Fibroblast of skin of abdomen (primary cell): ENCODE results near the gene RNF123. TPM values are rescaled to one million over a fixed set of nuclear protein-coding genes. Genes with fewer than 3 reads are reported as not detected.

Experiments
- DNase-seq: peaks from one replicate; pipeline ENCODE4 v3.0.0-alpha.2; 2013
- polyA plus RNA-seq, 2 experiments: library from polyadenylated mRNA; unstranded; fragments of 120-200 nt; gene quantifications; one replicate each; pipeline ENCODE4 v1.2.1, GENCODE V29; 2013; ENCODE audit not compliant: insufficient read length in 2 of 2

Gene RNF123
- 28.0 TPM for polyA plus RNA-seq (2013, experiment 1 of 2; ENCODE audit: insufficient read length)
- 29.0 TPM for polyA plus RNA-seq (2013, experiment 2 of 2; ENCODE audit: insufficient read length)

DNA sequence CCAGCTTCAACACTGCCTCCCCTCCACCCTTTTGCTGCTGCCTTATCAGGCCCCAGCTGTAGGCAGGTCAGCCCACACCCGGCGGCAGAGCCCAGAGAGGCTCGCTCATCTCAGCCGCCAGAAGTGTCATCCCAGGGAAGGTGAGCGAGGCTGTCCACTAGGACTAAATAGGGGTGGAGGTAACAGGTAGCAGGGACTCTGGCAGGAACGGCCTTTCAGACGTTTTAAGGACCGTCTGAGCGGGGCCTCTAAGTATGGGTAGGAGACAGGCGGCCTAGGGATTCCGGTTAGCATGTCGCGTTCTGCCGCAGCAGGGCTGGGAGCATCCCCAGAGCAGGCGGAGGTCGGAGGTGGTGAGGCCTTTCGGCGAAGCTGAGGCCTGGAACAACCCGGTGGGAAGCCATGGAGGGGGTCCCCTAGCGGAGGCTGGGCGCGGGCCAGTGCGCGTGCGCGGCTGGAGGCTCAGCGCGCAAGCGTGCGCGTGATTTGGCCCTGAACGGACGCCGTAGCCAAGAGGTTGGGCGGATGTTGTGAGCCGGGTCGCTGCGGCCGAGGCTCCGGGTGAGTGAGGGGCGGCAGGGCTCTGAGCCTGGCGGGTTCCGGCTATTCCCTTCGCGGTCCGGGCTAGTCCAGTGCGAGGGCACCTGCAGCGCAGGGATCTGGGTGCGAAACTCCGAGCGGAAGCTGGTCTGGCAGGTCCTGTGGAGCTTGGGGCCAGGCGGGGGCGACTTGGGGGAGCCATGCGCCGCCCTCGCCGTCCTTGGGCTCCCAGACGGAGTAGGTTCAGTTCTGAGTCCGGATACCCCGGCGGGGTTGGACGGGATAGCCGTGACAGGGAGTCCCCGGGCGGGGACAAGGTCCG is at the start of gene RNF123, which contains the start of gene MST1:
RNF123 (plus strand) TSS at position 512 of the 862 bp plus-strand sequence. CDS start 1,609 bp downstream, outside the sequence.
MST1 (minus strand) TSS at position 429 of the 862 bp plus-strand sequence. CDS start 783 bp downstream, outside the sequence.
- DNase-seq = peak; percentile 90

DNA sequence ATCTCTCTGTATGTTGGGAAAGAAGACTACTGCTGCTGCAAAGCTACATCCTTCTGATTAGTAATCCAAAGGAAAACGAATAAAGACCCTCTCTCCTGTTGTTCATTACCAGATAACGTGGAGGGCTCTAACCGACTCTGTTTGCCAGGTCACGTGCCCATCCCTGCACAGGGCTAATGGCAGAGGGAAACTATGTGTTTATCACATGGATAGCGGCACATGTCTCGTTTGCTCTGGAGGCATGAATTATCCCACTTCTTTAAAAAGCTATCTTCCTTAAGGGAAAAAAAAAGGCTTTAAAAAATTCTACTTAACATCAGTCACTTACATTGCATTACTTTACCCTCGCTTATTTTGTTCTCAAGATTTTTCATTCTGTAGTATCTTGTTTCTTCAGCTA is 48.1 kb upstream of the RNF123 start:
- DNase-seq = no peak

- no peak for DNase-seq
Observed at GRCh38 chr3:49641921-49642707, 47.2 kb upstream of the RNF123 start.

GRCh38 chr3:49642708-49643145 is 46.6 kb upstream of the RNF123 start:
- DNase-seq = no peak

GRCh38 chr3:49644684-49645083 is 44.7 kb upstream of the RNF123 start:
- no peak for DNase-seq

GRCh38 chr3:49646236-49646635 is 43.1 kb upstream of the RNF123 start:
- DNase-seq = no peak

GRCh38 chr3:49647741-49648140 is 41.6 kb upstream of the RNF123 start:
- no peak for DNase-seq

- DNase-seq = no peak
Observed at GRCh38 chr3:49648354-49649019, 40.9 kb upstream of the RNF123 start.

- no peak for DNase-seq
Observed at GRCh38 chr3:49649576-49649975, 39.8 kb upstream of the RNF123 start.

GRCh38 chr3:49650177-49650576 is 39.2 kb upstream of the RNF123 start:
- DNase-seq = no peak

GRCh38 chr3:49650637-49651036 is 38.7 kb upstream of the RNF123 start:
- no peak for DNase-seq

- no peak for DNase-seq
Observed at GRCh38 chr3:49652218-49652902, 37.0 kb upstream of the RNF123 start.

- DNase-seq = no peak
Observed at GRCh38 chr3:49652903-49653415, 36.4 kb upstream of the RNF123 start.

GRCh38 chr3:49653621-49654020 is 35.7 kb upstream of the RNF123 start:
- DNase-seq = no peak

DNA sequence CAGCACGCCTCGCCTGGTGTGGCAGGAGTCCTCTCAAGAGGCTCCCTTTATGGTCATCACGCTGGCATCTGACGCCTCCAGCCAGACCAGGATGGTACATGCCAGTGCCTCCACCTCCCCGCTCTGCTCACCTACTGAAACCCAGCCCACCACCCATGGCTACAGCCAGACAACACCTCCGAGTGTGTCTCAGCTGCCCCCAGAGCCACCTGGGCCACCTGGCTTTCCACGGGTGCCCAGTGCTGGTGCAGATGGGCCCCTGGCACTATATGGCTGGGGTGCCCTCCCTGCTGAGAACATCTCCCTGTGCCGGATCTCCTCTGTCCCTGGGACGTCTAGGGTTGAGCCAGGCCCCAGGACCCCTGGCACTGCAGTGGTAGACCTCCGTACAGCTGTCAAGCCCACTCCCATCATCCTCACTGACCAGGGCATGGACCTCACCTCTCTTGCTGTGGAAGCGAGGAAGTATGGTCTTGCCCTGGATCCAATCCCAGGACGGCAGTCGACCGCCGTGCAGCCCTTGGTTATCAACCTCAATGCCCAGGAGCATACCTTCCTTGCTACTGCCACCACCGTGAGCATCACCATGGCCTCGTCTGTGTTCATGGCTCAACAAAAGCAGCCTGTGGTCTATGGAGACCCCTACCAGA is 35.1 kb upstream of the RNF123 start:
- DNase-seq = no peak

- no peak for DNase-seq
Observed at GRCh38 chr3:49654955-49655556, 34.3 kb upstream of the RNF123 start.

DNA sequence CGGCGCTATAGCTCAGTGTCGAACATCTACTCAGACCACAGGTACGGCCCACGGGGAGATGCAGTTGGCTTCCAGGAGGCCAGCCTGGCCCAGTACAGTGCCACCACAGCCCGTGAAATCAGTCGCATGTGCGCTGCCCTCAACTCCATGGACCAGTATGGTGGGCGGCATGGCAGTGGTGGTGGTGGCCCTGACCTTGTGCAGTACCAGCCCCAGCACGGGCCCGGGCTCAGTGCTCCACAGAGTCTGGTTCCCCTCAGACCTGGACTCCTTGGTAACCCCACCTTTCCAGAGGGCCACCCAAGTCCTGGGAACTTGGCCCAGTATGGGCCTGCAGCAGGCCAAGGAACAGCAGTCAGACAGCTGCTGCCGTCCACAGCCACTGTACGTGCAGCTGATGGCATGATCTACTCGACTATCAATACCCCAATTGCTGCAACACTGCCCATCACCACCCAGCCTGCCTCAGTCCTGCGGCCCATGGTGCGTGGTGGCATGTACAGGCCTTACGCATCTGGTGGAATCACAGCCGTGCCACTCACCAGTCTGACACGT is 33.5 kb upstream of the RNF123 start:
- DNase-seq = no peak

GRCh38 chr3:49656541-49657112 is 32.7 kb upstream of the RNF123 start:
- peak; percentile 29 for DNase-seq

DNA sequence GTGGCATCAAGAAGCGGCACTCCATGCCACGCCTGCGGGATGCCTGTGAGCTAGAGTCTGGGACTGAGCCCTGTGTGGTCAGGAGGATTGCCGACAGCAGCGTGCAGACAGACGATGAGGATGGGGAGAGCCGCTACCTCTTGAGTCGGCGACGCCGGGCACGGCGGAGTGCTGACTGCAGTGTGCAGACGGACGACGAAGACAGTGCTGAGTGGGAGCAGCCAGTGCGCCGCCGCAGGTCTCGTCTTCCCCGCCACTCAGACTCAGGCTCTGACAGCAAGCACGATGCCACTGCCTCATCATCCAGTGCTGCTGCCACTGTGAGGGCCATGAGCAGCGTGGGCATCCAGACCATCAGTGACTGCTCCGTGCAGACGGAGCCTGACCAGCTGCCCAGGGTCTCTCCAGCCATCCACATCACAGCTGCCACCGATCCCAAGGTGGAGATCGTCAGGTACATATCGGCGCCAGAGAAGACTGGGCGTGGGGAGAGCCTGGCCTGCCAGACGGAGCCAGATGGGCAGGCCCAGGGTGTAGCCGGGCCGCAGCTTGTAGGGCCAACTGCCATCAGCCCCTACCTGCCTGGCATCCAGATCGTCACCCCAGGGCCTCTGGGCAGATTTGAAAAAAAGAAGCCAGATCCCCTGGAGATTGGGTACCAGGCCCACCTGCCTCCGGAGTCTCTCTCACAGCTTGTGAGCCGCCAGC is 32.0 kb upstream of the RNF123 start:
- no peak for DNase-seq
